Panc1 (cell line): ENCODE data around the gene ZNF334. TPM values are rescaled to one million over a fixed set of nuclear protein-coding genes. Genes with fewer than 3 reads are reported as not detected.

Source experiments
- ATAC-seq: fragments of 200-7000 bp; cut with Tn5 transposase; 2 replicates; pipeline ENCODE4 v1.9.1; 2020; ENCODE audit warnings: mild to moderate bottlenecking, moderate library complexity
- BruUV-seq: library from RNA; stranded (reverse); fragments of 400-500 nt; replicated peaks from 2 replicates; lab custom pipeline; 2021; lab: Mats Ljungman, UMichigan
- CTCF ChIA-PET: fragments of 300-600 bp; sonication (Branson Sonifier 250); formaldehyde crosslinking; loops from one replicate; lab custom pipeline; 2022; ENCODE audit warnings: antibody characterized with exemption; lab: Charles Lee
- POLR2A ChIA-PET: fragments of 300-600 bp; sonication (Branson Sonifier 250); formaldehyde crosslinking; loops from one replicate; lab custom pipeline; 2022; ENCODE audit warnings: antibody characterized with exemption; lab: Charles Lee
- DNase-seq: peaks from one replicate; pipeline ENCODE4 v3.0.0-alpha.2; 2010; ENCODE audit warnings: low read depth, low spot score
- H3K27ac ChIP-seq: 2 replicates; pipeline ENCODE4 v1.5.1; 2011; ENCODE audit warnings: mild to moderate bottlenecking, low read length, inconsistent platforms
- H3K27me3 ChIP-seq: fragments of 200-500 bp; sonication (Bioruptor generic); 2 replicates; pipeline ENCODE4 v1.6.0; 2014; ENCODE audit warnings: low read length, inconsistent platforms; ENCODE audit not compliant: control insufficient read depth, insufficient read depth
- H3K36me3 ChIP-seq: fragments of 200-500 bp; sonication (Bioruptor generic); 2 replicates; pipeline ENCODE4 v1.5.1; 2014; ENCODE audit warnings: inconsistent platforms, mild to moderate bottlenecking, low read length, moderate library complexity; ENCODE audit not compliant: control insufficient read depth, insufficient read depth
- H3K4me1 ChIP-seq: 2 replicates; pipeline ENCODE4 v1.5.1; 2011; ENCODE audit warnings: inconsistent platforms, mild to moderate bottlenecking, low read length, moderate library complexity; ENCODE audit not compliant: control insufficient read depth, insufficient read depth
- H3K4me3 ChIP-seq, 2 experiments: 2 replicates each; pipeline ENCODE4 v1.5.1; 2011 to 2012; ENCODE audit warnings: low read depth in 2 of 2, low read length in 2 of 2, mild to moderate bottlenecking in 2 of 2, inconsistent platforms in 1 of 2, moderate library complexity in 1 of 2
- H3K9me3 ChIP-seq: fragments of 200-500 bp; sonication (Bioruptor generic); 2 replicates; pipeline ENCODE4 v1.5.1; 2014; ENCODE audit warnings: low read depth, mild to moderate bottlenecking, inconsistent platforms, low read length, moderate library complexity; ENCODE audit not compliant: control insufficient read depth, insufficient read depth
- POLR2AphosphoS5 ChIP-seq: IDR thresholded peaks from 2 replicates; pipeline ENCODE4 v1.6.1; 2012; ENCODE audit warnings: mild to moderate bottlenecking, low read depth, low read length, moderate library complexity
- SIN3A ChIP-seq: IDR thresholded peaks from 2 replicates; pipeline ENCODE4 v1.6.1; 2012; ENCODE audit warnings: low read depth, mild to moderate bottlenecking, low read length, moderate library complexity, borderline replicate concordance; ENCODE audit not compliant: insufficient read depth
- TCF7L2 ChIP-seq: IDR thresholded peaks from 2 replicates; pipeline ENCODE4 v1.6.1; 2011; ENCODE audit warnings: mild to moderate bottlenecking, low read depth, low read length, inconsistent platforms
- in situ Hi-C: cut with HindIII; loops from 2 replicates; pipeline ENCODE4 v1.10.0; 2016; ENCODE audit warnings: low sequenced_read_pairs, low pct_unique_long_range_greater_than_20kb
- intact Hi-C: fragments of 100-400 bp; cut with micrococcal nuclease; formaldehyde crosslinking; loops from one replicate; pipeline ENCODE4 v1.10.0; 2022; ENCODE audit not compliant: unreplicated experiment
- total RNA-seq: library from RNA; stranded (reverse); gene quantifications from one replicate; pipeline ENCODE4 v1.2.1, GENCODE V29; 2021; ENCODE audit not compliant: unreplicated experiment
- TF ChIP-seq, protein P1 (sequence below), 2 experiments: IDR thresholded peaks; 2 replicates each; pipeline ENCODE4 v1.6.1; 2011 to 2012; ENCODE audit warnings: low read depth in 2 of 2, control low read depth in 1 of 2, low read length in 1 of 2, mild to moderate bottlenecking in 1 of 2, moderate library complexity in 1 of 2; ENCODE audit not compliant: insufficient read depth in 1 of 2
- TF ChIP-seq, protein P2 (sequence below): fragments of 450-650 bp; IDR thresholded peaks from 2 replicates; pipeline ENCODE4 v1.5.1; 2017; ENCODE audit warnings: mild to moderate bottlenecking

The ZNF334 gene
- total RNA-seq, 1 experiment from 2014 or later: 0.28 TPM

DNA sequence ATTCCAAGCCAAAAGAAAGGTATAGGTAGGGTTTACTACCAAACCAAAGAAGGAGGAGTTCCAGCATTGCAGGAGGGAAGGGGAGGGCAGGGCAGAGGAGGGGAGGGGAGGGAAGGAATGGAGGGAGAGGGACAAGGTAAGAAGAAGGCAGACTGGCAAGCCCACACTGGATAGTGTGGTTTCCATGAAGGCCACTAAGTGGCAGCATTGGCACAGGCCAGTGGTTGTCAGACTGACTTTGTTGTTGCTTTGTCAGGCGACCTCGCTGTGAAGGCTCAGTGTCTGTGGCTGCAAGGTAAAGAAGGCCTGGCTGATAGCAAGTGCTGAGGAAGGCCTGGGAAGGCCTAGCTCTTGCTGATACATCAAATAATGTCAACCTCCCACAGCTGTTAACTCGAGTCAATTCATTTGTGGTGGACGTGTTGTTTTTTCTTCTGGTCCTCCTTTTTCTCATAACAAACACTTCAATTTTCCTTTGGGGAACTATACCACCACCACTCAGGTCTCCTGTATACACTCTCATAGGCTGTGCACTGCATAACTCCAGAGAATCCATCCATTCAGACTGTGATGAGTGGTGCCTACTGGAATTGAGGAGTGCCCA lies 7.7 kb upstream of the ZNF334 start:
- Histone ChIP-seq H3K27ac (no peak overlapping the region), H3K27me3 (peaks cover 3% of the 10 kb centered on the region; the same call in 1 of the 2 replicates), H3K9me3 (no peaks in the 10 kb centered on the region), H3K4me1 (no peaks in the 10 kb centered on the region), H3K36me3 (no peaks in the 10 kb centered on the region), H3K4me3 (no peak overlapping the region)
- in situ Hi-C loops: no loop called here
- ChIA-PET POLR2A (no interaction called here), CTCF (interaction anchor here (0.6 kb wide), 1 partner anchor 154 kb away, joined by 8 read pairs; no protein-coding TSS in a partner anchor)
- TF ChIP-seq POLR2AphosphoS5: no peak
- TF ChIP-seq, protein P1, sequence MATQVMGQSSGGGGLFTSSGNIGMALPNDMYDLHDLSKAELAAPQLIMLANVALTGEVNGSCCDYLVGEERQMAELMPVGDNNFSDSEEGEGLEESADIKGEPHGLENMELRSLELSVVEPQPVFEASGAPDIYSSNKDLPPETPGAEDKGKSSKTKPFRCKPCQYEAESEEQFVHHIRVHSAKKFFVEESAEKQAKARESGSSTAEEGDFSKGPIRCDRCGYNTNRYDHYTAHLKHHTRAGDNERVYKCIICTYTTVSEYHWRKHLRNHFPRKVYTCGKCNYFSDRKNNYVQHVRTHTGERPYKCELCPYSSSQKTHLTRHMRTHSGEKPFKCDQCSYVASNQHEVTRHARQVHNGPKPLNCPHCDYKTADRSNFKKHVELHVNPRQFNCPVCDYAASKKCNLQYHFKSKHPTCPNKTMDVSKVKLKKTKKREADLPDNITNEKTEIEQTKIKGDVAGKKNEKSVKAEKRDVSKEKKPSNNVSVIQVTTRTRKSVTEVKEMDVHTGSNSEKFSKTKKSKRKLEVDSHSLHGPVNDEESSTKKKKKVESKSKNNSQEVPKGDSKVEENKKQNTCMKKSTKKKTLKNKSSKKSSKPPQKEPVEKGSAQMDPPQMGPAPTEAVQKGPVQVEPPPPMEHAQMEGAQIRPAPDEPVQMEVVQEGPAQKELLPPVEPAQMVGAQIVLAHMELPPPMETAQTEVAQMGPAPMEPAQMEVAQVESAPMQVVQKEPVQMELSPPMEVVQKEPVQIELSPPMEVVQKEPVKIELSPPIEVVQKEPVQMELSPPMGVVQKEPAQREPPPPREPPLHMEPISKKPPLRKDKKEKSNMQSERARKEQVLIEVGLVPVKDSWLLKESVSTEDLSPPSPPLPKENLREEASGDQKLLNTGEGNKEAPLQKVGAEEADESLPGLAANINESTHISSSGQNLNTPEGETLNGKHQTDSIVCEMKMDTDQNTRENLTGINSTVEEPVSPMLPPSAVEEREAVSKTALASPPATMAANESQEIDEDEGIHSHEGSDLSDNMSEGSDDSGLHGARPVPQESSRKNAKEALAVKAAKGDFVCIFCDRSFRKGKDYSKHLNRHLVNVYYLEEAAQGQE (IDR thresholded peaks at IDR 0.05; ENCODE audit: insufficient read depth in 1 of 2, low read depth in 2 of 2, low read length in 1 of 2): no peak
- TF ChIP-seq, protein P2, sequence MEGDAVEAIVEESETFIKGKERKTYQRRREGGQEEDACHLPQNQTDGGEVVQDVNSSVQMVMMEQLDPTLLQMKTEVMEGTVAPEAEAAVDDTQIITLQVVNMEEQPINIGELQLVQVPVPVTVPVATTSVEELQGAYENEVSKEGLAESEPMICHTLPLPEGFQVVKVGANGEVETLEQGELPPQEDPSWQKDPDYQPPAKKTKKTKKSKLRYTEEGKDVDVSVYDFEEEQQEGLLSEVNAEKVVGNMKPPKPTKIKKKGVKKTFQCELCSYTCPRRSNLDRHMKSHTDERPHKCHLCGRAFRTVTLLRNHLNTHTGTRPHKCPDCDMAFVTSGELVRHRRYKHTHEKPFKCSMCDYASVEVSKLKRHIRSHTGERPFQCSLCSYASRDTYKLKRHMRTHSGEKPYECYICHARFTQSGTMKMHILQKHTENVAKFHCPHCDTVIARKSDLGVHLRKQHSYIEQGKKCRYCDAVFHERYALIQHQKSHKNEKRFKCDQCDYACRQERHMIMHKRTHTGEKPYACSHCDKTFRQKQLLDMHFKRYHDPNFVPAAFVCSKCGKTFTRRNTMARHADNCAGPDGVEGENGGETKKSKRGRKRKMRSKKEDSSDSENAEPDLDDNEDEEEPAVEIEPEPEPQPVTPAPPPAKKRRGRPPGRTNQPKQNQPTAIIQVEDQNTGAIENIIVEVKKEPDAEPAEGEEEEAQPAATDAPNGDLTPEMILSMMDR: peak; percentile 81
- peak; percentile 92 for ATAC-seq
- DNase-seq: peak; percentile 20
- intact Hi-C loops: loop anchor here (2.0 kb wide), 1 partner anchor 160 kb away; no protein-coding TSS in a partner anchor
- no TSS peak for BruUV-seq

DNA sequence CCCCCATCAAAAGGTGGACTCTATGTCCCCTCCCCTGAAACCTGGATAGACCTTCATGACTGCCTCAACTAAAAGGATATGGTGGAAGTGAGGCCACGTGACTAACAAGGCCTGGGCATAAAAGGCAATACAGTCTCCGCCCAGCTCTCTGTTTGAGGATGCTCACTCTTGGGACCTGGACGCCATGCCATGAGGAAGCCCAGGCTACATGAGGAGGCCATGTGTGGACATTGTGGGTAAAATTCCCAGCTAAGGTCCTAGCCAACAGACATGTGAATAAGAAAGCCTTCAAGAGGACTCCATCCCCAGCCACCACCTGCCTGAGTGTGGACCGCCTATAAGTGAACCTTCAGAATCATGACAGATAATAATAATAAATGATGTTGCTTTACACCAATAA lies 7.2 kb upstream of the ZNF334 start:
- no peak overlapping the region for H3K4me3 ChIP-seq
- in situ Hi-C loops (no loop called here), intact Hi-C loops (loop anchor here (2.0 kb wide), 1 partner anchor 160 kb away; no protein-coding TSS in a partner anchor)
- TF ChIP-seq, protein P2: no peak
- TF ChIP-seq SIN3A (no peak), TCF7L2 (no peak), POLR2AphosphoS5 (no peak)
- TF ChIP-seq, protein P1 (IDR thresholded peaks at IDR 0.05; ENCODE audit: insufficient read depth in 1 of 2, low read depth in 2 of 2, low read length in 1 of 2): no peak
- BruUV-seq: no TSS peak
- ATAC-seq (no peak), DNase-seq (no peak)
- no peaks in the 10 kb centered on the region for H3K9me3 ChIP-seq
- ChIA-PET POLR2A (no interaction called here), CTCF (no interaction called here)
- peaks cover 3% of the 10 kb centered on the region; the same call in 1 of the 2 replicates for H3K27me3 ChIP-seq
- no peak overlapping the region for H3K27ac ChIP-seq
- H3K36me3 ChIP-seq: no peaks in the 10 kb centered on the region
- H3K4me1 ChIP-seq: no peaks in the 10 kb centered on the region
